Nephron (organoid): ENCODE results near the gene FAM180B.

Source experiments
- H3K27ac Mint-ChIP-seq, 3 experiments: 2 replicates each; pipeline ENCODE4 v1.8.0; 2020; ENCODE audit warnings: mixed read lengths in 3 of 3, mild to moderate bottlenecking in 2 of 3, moderate library complexity in 1 of 3
- H3K27me3 Mint-ChIP-seq: 2 replicates; pipeline ENCODE4 v1.8.0; 2021; ENCODE audit warnings: low read depth, mild to moderate bottlenecking, moderate library complexity, mixed read lengths
- H3K36me3 Mint-ChIP-seq: 2 replicates; pipeline ENCODE4 v1.8.0; 2020; ENCODE audit warnings: low read depth, mixed read lengths
- H3K4me1 Mint-ChIP-seq: 2 replicates; pipeline ENCODE4 v1.8.0; 2020; ENCODE audit warnings: mixed read lengths
- H3K4me3 Mint-ChIP-seq, 3 experiments: 2 replicates each; pipeline ENCODE4 v1.8.0; 2020; ENCODE audit warnings: mild to moderate bottlenecking in 3 of 3, mixed read lengths in 3 of 3, moderate library complexity in 2 of 3
- H3K9me3 Mint-ChIP-seq: 2 replicates; pipeline ENCODE4 v1.8.0; 2020; ENCODE audit warnings: mixed read lengths
- CTCF ChIP-seq, 3 experiments: fragments of 200-600 bp; sonication (generic); IDR thresholded peaks; one replicate each; pipeline ENCODE4 v1.5.0; 2021; ENCODE audit warnings: antibody characterized with exemption in 3 of 3; ENCODE audit not compliant: unreplicated experiment in 3 of 3

FAM180B gene

DNA sequence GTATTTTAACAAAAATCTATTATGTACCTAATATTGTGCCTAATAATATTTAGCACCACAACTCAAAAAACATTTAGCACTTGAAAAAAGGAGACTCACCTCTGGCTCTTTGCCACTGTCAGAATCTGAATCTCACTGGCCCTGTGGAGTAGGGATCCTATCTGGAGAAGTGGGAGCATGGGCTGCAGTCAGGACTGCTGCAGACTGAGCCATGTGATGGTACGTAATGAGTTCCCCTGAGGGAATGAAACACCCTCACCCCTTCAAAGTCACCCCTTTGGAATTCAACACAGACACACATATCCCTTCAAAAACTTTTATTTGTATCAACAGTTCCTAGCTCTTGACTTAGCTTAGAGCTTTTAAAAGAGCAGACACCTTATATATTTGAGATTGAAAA lies 14.6 kb upstream of the FAM180B start:
- Mint-ChIP-seq H3K27me3 (no peaks in the 10 kb centered on the region), H3K27ac (peak overlapping the region in 1 of 3 experiments; percentile 73), H3K36me3 (peaks cover 50% of the 10 kb centered on the region), H3K9me3 (no peaks in the 10 kb centered on the region), H3K4me3 (no peak overlapping the region), H3K4me1 (peaks cover 18% of the 10 kb centered on the region)
- TF ChIP-seq CTCF (IDR thresholded peaks at IDR 0.05; ENCODE audit: unreplicated experiment in 3 of 3), result no peak

DNA sequence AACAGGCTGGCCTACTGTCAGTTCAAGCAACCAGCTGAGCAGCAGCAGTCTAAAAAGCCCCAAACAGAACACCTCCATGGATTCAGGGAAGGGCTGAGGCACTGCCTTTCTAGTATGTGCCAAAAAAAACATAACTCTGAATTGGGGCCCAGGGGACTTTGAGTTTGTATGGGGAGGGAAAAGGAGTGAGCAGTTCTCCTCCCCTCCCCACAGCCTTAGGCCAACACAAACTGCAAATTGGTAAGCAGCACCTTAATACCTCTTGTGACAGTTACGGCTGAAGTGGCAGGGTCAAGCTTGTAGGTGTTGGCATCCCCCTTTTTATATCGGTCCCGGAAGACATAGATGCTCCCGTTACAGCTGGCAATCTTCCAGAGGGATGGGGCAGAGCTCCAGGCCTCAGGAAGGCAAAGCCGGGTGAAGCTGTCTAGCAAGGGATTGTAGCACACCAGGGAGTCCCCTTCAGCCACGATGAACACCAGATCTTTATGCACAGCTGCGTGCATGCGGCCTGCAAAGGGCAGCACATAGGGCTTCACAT lies 13.7 kb upstream of the FAM180B start:
- Mint-ChIP-seq H3K36me3 (peaks cover 55% of the 10 kb centered on the region), H3K27me3 (no peaks in the 10 kb centered on the region), H3K27ac (peak overlapping the region; percentile 38 to 73 (median 52)), H3K4me3 (peak overlapping the region in 1 of 3 experiments; percentile 30), H3K4me1 (peaks cover 27% of the 10 kb centered on the region), H3K9me3 (no peaks in the 10 kb centered on the region)
- no peak for TF ChIP-seq CTCF (IDR thresholded peaks at IDR 0.05; ENCODE audit: unreplicated experiment in 3 of 3)

- Mint-ChIP-seq H3K4me3 (no peak overlapping the region), H3K4me1 (peaks cover 32% of the 10 kb centered on the region), H3K27ac (peak overlapping the region in 2 of 3 experiments; percentile 38 to 73), H3K36me3 (peaks cover 57% of the 10 kb centered on the region), H3K27me3 (no peaks in the 10 kb centered on the region), H3K9me3 (no peaks in the 10 kb centered on the region)
- TF ChIP-seq CTCF (IDR thresholded peaks at IDR 0.05; ENCODE audit: unreplicated experiment in 3 of 3), result no peak
Observed at GRCh38 chr11:47573321-47573720, 13.2 kb upstream of the FAM180B start.

DNA sequence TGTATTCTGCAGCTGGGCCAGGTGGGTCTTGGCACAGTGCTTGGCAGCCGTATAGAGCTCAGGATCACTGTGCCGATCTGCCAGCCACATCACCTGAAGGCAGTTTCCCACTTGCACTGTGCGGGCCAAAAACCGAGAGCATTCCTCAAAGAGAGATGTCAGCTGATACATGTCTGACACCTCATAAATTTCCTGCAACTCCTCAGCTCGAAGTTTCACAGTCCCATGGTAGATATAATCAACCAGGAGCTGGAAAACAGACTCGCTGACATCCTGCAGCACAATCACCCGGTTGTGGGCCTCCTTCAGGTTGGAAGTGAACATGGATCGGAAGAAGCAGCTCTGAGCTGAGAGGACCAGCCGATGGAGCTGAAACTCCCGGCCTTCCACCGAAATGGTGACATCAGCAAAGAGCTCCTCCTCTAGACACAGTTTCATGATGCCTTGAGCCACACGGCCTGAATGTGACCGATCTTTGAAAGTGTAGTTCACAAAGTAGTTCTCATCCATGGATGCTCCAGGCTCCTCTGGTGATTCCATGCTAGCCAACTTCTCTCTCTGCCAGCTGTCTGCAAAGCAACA lies 8.9 kb upstream of the FAM180B start:
- Mint-ChIP-seq H3K36me3 (peaks cover 63% of the 10 kb centered on the region), H3K27me3 (no peaks in the 10 kb centered on the region), H3K4me3 (peak overlapping the region; percentile 98 to 100 (median 99)), H3K9me3 (no peaks in the 10 kb centered on the region), H3K4me1 (peaks cover 45% of the 10 kb centered on the region), H3K27ac (peak overlapping the region; percentile 99 to 100 (median 100))
- TF ChIP-seq CTCF (IDR thresholded peaks at IDR 0.05; ENCODE audit: unreplicated experiment in 3 of 3), result no peak

DNA sequence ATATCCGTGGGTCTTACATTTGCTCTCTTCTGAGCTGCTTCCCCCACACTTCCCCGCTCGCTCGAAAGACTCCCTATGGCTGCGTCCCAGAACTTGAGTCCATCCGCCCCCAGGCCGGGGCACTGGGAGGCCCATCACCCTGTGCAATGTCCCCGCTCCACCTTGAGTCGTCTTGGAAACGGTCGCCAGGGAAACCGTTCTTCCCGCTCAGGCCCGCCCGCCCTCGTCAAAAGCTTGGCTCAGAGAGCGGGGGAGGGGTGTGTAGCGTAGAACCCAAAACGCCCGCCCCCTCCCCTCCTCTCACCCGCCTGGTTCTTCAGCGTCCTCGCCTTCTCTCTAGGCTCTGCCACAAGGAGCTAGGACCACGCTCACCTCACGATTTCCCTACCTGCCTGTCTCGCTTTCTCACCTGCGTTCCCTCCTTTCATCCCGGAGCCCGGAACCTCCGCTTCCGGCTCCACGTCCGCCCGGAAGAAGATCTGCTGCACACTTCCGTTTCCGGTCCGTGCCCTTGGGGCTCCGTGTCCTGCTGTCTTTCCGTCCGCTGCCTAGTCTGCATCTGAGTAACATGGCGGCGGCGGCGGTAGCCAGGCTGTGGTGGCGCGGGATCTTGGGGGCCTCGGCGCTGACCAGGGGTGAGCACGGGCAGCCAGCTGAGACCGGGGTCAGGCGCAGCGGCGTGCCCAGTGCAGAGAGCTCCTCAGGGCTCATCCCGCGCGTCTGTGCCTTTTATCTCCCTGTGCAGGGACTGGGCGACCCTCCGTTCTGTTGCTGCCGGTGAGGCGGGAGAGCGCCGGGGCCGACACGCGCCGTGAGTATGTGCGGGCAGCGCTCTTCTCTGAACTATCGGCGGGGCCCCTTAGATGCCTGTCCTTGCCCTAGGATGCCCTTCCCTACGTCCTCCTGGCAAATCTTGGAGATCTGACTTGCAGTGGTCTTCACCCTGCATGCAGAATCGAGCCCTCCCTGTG lies 7.7 kb upstream of the FAM180B start, which contains the start of the genes KBTBD4 and NDUFS3:
TSS of gene KBTBD4 (minus strand) at position 447 of the 971 bp plus-strand sequence. CDS start at position 428, 19 bp downstream.
TSS of gene NDUFS3 (plus strand) at position 551 of the 971 bp plus-strand sequence. CDS start at position 569, 18 bp downstream.
- TF ChIP-seq CTCF (IDR thresholded peaks at IDR 0.05; ENCODE audit: unreplicated experiment in 3 of 3), result no peak
- H3K27me3 Mint-ChIP-seq, result no peaks in the 10 kb centered on the region
- peaks cover 33% of the 10 kb centered on the region for H3K4me1 Mint-ChIP-seq
- peaks cover 64% of the 10 kb centered on the region for H3K36me3 Mint-ChIP-seq
- H3K9me3 Mint-ChIP-seq, result no peaks in the 10 kb centered on the region
- H3K27ac Mint-ChIP-seq, result peak within 1 kb of the TSS; percentile 99 to 100 (median 100)
- H3K4me3 Mint-ChIP-seq, result peak within 1 kb of the TSS; percentile 98 to 100 (median 99)
